Measurements from ENCODE around the gene SPAG16. TPM values are rescaled to one million over a fixed set of nuclear protein-coding genes. Genes with fewer than 3 reads are reported as not detected.

Gene SPAG16
- total RNA-seq, 3 donors from 2014 or later = 25.3 to 42.0 (median 41.7) TPM

- Histone ChIP-seq H3K9me3 (no peaks in the 10 kb centered on the region), H3K4me1 (no peaks in the 10 kb centered on the region), H3K27ac (no peak overlapping the region), H3K27me3 (no peaks in the 10 kb centered on the region), H3K4me3 (no peak overlapping the region), H3K36me3 (no peaks in the 10 kb centered on the region)
- TF ChIP-seq POLR2AphosphoS5 (IDR thresholded peaks at IDR 0.05) = no peak
- TF ChIP-seq CTCF (IDR thresholded peaks at IDR 0.05) = no peak
- TF ChIP-seq POLR2A (IDR thresholded peaks at IDR 0.05) = no peak
- intact Hi-C loops (cut with DNase I; ENCODE audit: low total_unique reads) = no loop called here
- DNase-seq (ENCODE audit: low spot score in 2 of 2) = no peak
Observed at GRCh38 chr2:214242797-214243196, 958.5 kb downstream of the SPAG16 start.

- Histone ChIP-seq H3K4me3 (no peak overlapping the region), H3K27ac (no peak overlapping the region), H3K9me3 (no peaks in the 10 kb centered on the region), H3K27me3 (no peaks in the 10 kb centered on the region), H3K36me3 (no peaks in the 10 kb centered on the region), H3K4me1 (no peaks in the 10 kb centered on the region)
- intact Hi-C loops (cut with DNase I; ENCODE audit: low total_unique reads) = no loop called here
- no peak for TF ChIP-seq CTCF (IDR thresholded peaks at IDR 0.05)
- no peak for TF ChIP-seq POLR2A (IDR thresholded peaks at IDR 0.05)
- TF ChIP-seq POLR2AphosphoS5 (IDR thresholded peaks at IDR 0.05) = no peak
- DNase-seq (ENCODE audit: low spot score in 2 of 2) = no peak
Observed at GRCh38 chr2:214244847-214245246, 960.6 kb downstream of the SPAG16 start.

- intact Hi-C loops (cut with DNase I; ENCODE audit: low total_unique reads) = no loop called here
- TF ChIP-seq POLR2AphosphoS5 (IDR thresholded peaks at IDR 0.05) (no peak), CTCF (IDR thresholded peaks at IDR 0.05) (no peak), POLR2A (IDR thresholded peaks at IDR 0.05) (no peak)
- DNase-seq (ENCODE audit: low spot score in 2 of 2) = no peak
- Histone ChIP-seq H3K9me3 (no peaks in the 10 kb centered on the region), H3K4me1 (no peaks in the 10 kb centered on the region), H3K4me3 (no peak overlapping the region), H3K36me3 (no peaks in the 10 kb centered on the region), H3K27ac (no peak overlapping the region), H3K27me3 (no peaks in the 10 kb centered on the region)
Observed at GRCh38 chr2:214246417-214246816, 962.2 kb downstream of the SPAG16 start.

GRCh38 chr2:214247531-214247930 is 963.3 kb downstream of the SPAG16 start:
- no peak overlapping the region for H3K27ac ChIP-seq
- no peaks in the 10 kb centered on the region for H3K27me3 ChIP-seq
- no peaks in the 10 kb centered on the region for H3K9me3 ChIP-seq
- H3K36me3 ChIP-seq = no peaks in the 10 kb centered on the region
- TF ChIP-seq POLR2A (IDR thresholded peaks at IDR 0.05) (no peak), CTCF (IDR thresholded peaks at IDR 0.05) (no peak), POLR2AphosphoS5 (IDR thresholded peaks at IDR 0.05) (no peak)
- DNase-seq (ENCODE audit: low spot score in 2 of 2) = no peak
- H3K4me3 ChIP-seq = no peak overlapping the region
- intact Hi-C loops (cut with DNase I; ENCODE audit: low total_unique reads) = no loop called here
- H3K4me1 ChIP-seq = no peaks in the 10 kb centered on the region

- Histone ChIP-seq H3K36me3 (no peaks in the 10 kb centered on the region), H3K27me3 (no peaks in the 10 kb centered on the region), H3K4me3 (no peak overlapping the region), H3K27ac (no peak overlapping the region), H3K4me1 (no peaks in the 10 kb centered on the region), H3K9me3 (no peaks in the 10 kb centered on the region)
- no peak for DNase-seq (ENCODE audit: low spot score in 2 of 2)
- TF ChIP-seq CTCF (IDR thresholded peaks at IDR 0.05) (no peak), POLR2A (IDR thresholded peaks at IDR 0.05) (no peak), POLR2AphosphoS5 (IDR thresholded peaks at IDR 0.05) (no peak)
- intact Hi-C loops (cut with DNase I; ENCODE audit: low total_unique reads) = no loop called here
Observed at GRCh38 chr2:214255046-214255445, 970.8 kb downstream of the SPAG16 start.

All from breast epithelium (tissue), 4 donors.